H1 (cell line): ENCODE data around the gene TWF2.

Source experiments
- BRCA1 ChIP-seq: IDR thresholded peaks from 2 replicates; pipeline ENCODE4 v1.6.1; 2012; ENCODE audit warnings: low read depth, low read length, improper control_type of control experiment
- CTCF ChIP-seq, 3 experiments: IDR thresholded peaks; 1 replicate in 2 of 3; 2 replicates in 1 of 3; pipeline versions ENCODE4 v1.5.1 to v1.6.1; 2011; ENCODE audit warnings: low read length in 3 of 3, mild to moderate bottlenecking in 3 of 3, inconsistent platforms in 2 of 3, low read depth in 1 of 3, moderate library complexity in 1 of 3; ENCODE audit not compliant: insufficient read depth in 1 of 3; ENCODE audit errors: control extremely low read depth in 1 of 3
- EZH2 ChIP-seq: fragments of 200-600 bp; sonication (generic); IDR thresholded peaks from 2 replicates; pipeline ENCODE4 v1.7.1; 2012; ENCODE audit warnings: low read depth, mild to moderate bottlenecking, moderate library complexity, low read length, inconsistent platforms; ENCODE audit not compliant: severe bottlenecking
- JUN ChIP-seq: IDR thresholded peaks from 2 replicates; pipeline ENCODE4 v1.6.1; 2011; ENCODE audit warnings: low read depth, mild to moderate bottlenecking, improper control_type of control experiment, low read length
- NRF1 ChIP-seq: IDR thresholded peaks from 2 replicates; pipeline ENCODE4 v1.6.1; 2011; ENCODE audit warnings: mild to moderate bottlenecking, low read depth, low read length, improper control_type of control experiment
- POLR2A ChIP-seq, 2 experiments: IDR thresholded peaks; 1 replicate in 1 of 2; 2 replicates in 1 of 2; pipeline ENCODE4 v1.6.1; 2011; ENCODE audit warnings: low read depth in 2 of 2, low read length in 2 of 2, mild to moderate bottlenecking in 2 of 2; ENCODE audit errors: control extremely low read depth in 1 of 2
- POLR2AphosphoS5 ChIP-seq: IDR thresholded peaks from 2 replicates; pipeline ENCODE4 v1.6.1; 2011; ENCODE audit warnings: low read depth, low read length
- RXRA ChIP-seq: IDR thresholded peaks from 2 replicates; pipeline ENCODE4 v1.6.1; 2011; ENCODE audit warnings: low read depth, mild to moderate bottlenecking, low read length, moderate library complexity; ENCODE audit not compliant: insufficient read depth

DNA sequence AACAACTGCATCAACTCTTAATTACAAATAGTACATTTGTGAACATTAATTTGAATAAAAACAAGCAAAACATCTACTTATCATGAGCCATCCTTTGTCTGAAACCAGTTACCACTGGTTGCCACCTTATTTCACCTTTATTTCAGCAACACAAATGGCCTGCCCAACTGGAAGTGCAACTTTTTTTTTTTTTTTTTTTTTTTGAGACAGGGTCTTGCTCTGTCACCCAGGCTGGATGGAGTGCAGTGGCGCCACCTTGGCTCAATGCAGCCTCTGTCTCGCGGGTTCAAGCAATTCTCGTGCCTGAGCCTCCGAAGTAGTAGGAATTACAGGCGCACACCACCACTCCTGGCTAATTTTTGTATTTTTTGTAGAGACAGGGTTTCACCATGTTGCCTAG, 26.4 kb upstream of the TWF2 start:
- TF ChIP-seq CTCF (IDR thresholded peaks at IDR 0.05; ENCODE audit: control extremely low read depth in 1 of 3, insufficient read depth in 1 of 3, low read depth in 1 of 3, low read length in 3 of 3): peak in 1 of 3 experiments; percentile 25; a peak in 1 of 4 replicates
- no peak for TF ChIP-seq NRF1
- TF ChIP-seq POLR2A (IDR thresholded peaks at IDR 0.05; ENCODE audit: control extremely low read depth in 1 of 2, low read depth in 2 of 2, low read length in 2 of 2): no peak
- no peak for TF ChIP-seq POLR2AphosphoS5
- no peak for TF ChIP-seq EZH2
- no peak for TF ChIP-seq BRCA1
- TF ChIP-seq JUN: no peak
- no peak for TF ChIP-seq RXRA
